SK-N-SH treated with all-trans-retinoic acid at 6 μM for 48 hours (cell line): ENCODE results near the gene TBX1.

Experiments used
- ARNTL ChIP-seq: fragments of 450-650 bp; formaldehyde crosslinking; IDR thresholded peaks from 2 replicates; pipeline ENCODE4 v1.5.0; 2020; ENCODE audit warnings: low read depth, mild to moderate bottlenecking, moderate library complexity, borderline replicate concordance
- CSDC2 ChIP-seq: fragments of 250-450 bp; sonication (Bioruptor Pico); IDR thresholded peaks from 2 replicates; pipeline ENCODE4 v1.5.0; 2020; ENCODE audit warnings: mild to moderate bottlenecking, moderate library complexity
- OSR1 ChIP-seq: fragments of 250-450 bp; sonication (Bioruptor Pico); IDR thresholded peaks from 2 replicates; pipeline ENCODE4 v1.8.0; 2022; ENCODE audit warnings: moderate library complexity, mild to moderate bottlenecking, inconsistent platforms
- TSHZ2 ChIP-seq: fragments of 250-450 bp; sonication (Bioruptor Pico); IDR thresholded peaks from 2 replicates; pipeline ENCODE4 v1.5.0; 2020; ENCODE audit warnings: mild to moderate bottlenecking, moderate library complexity
- TF ChIP-seq, protein P1 (sequence below): fragments of 250-450 bp; sonication (Bioruptor Pico); IDR thresholded peaks from 2 replicates; pipeline ENCODE4 v1.5.1; 2020; ENCODE audit warnings: low read depth, mild to moderate bottlenecking, moderate library complexity

DNA sequence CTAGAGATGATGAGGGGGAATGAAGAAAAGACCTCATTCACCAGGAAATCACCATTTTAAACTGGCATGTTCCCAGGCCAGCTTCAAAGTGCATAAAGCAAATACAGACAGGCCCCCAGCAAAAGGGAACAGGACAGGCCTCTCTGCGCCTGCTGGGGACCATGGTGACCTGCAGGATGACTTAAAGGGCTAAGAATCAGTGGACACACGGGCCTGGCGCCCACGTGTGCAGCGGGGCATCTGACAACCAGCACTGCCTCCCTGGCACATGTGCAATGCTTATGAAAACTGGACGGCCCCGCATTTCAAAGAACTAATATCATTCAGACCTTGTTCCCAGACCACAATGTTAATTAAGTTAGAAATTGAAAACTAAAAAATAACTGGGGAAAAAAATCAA, 35.6 kb downstream of the TBX1 start:
- TF ChIP-seq CSDC2 (CRISPR knock-in tag) (no peak), OSR1 (CRISPR knock-in tag) (no peak), ARNTL (CRISPR knock-in tag) (no peak), TSHZ2 (CRISPR knock-in tag) (no peak)
- TF ChIP-seq, protein P1, sequence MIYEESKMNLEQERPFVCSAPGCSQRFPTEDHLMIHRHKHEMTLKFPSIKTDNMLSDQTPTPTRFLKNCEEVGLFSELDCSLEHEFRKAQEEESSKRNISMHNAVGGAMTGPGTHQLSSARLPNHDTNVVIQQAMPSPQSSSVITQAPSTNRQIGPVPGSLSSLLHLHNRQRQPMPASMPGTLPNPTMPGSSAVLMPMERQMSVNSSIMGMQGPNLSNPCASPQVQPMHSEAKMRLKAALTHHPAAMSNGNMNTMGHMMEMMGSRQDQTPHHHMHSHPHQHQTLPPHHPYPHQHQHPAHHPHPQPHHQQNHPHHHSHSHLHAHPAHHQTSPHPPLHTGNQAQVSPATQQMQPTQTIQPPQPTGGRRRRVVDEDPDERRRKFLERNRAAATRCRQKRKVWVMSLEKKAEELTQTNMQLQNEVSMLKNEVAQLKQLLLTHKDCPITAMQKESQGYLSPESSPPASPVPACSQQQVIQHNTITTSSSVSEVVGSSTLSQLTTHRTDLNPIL (CRISPR knock-in tag): no peak
